K562 (cell line): ENCODE data around the gene ECM1. TPM values are rescaled to one million over a fixed set of nuclear protein-coding genes. Genes with fewer than 3 reads are reported as not detected.

Source experiments
- BCL6 ChIP-seq: fragments of 250-450 bp; sonication (Bioruptor Pico); IDR thresholded peaks from 2 replicates; pipeline ENCODE4 v1.4.0; 2020
- FOXA3 ChIP-seq, 2 experiments: fragments of 450-650 bp in 1 of 2; sonication (generic) in 1 of 2; formaldehyde crosslinking; IDR thresholded peaks in 1 of 2; conservative IDR thresholded peaks in 1 of 2; 2 replicates each; pipeline versions ENCODE4 v1.4.0 to v1.8.0; 2020 to 2022; ENCODE audit warnings: mild to moderate bottlenecking in 2 of 2, missing genetic modification reagents in 1 of 2
- MEF2A ChIP-seq: IDR thresholded peaks from 2 replicates; pipeline ENCODE4 v1.6.1; 2011; ENCODE audit warnings: low read depth, mild to moderate bottlenecking, low read length, moderate library complexity; ENCODE audit not compliant: control insufficient read depth
- NCOA2 ChIP-seq, 2 experiments: fragments of 450-650 bp; IDR thresholded peaks; 2 replicates each; pipeline ENCODE4 v1.6.1; 2018; ENCODE audit warnings: mild to moderate bottlenecking in 2 of 2, moderate library complexity in 1 of 2; ENCODE audit not compliant: partially characterized antibody in 2 of 2
- RERE ChIP-seq: sonication (generic); formaldehyde crosslinking; IDR thresholded peaks from 2 replicates; pipeline ENCODE4 v1.8.0; 2023; ENCODE audit warnings: missing genetic modification reagents, mild to moderate bottlenecking, borderline replicate concordance
- SMAD2 ChIP-seq: fragments of 150-350 bp; IDR thresholded peaks from 2 replicates; pipeline ENCODE4 v1.6.1; 2014; ENCODE audit warnings: low read depth, mild to moderate bottlenecking, low read length
- STAG1 ChIP-seq: sonication (generic); formaldehyde crosslinking; IDR thresholded peaks from 2 replicates; pipeline ENCODE4 v1.5.0; 2020; ENCODE audit warnings: missing genetic modification reagents, borderline replicate concordance
- TAL1 ChIP-seq: fragments of 450-650 bp; IDR thresholded peaks from 2 replicates; pipeline ENCODE4 v1.6.1; 2016; ENCODE audit warnings: mild to moderate bottlenecking
- TCF3 ChIP-seq: sonication (generic); formaldehyde crosslinking; IDR thresholded peaks from 2 replicates; pipeline ENCODE4 v1.4.0; 2020; ENCODE audit warnings: mild to moderate bottlenecking, missing genetic modification reagents
- TEAD4 ChIP-seq, 2 experiments: sonication (generic) in 1 of 2; formaldehyde crosslinking in 1 of 2; IDR thresholded peaks; 2 replicates each; pipeline versions ENCODE4 v1.6.1 to v1.8.0; 2012 to 2022; ENCODE audit warnings: borderline replicate concordance in 1 of 2, inconsistent platforms in 1 of 2, low read length in 1 of 2, mild to moderate bottlenecking in 1 of 2, missing genetic modification reagents in 1 of 2
- ZBTB7A ChIP-seq: IDR thresholded peaks from 2 replicates; pipeline ENCODE4 v1.6.1; 2011; ENCODE audit warnings: low read depth, mild to moderate bottlenecking, low read length, moderate library complexity, borderline replicate concordance; ENCODE audit not compliant: control insufficient read depth
- ZC3H4 ChIP-seq: sonication (generic); formaldehyde crosslinking; IDR thresholded peaks from 2 replicates; pipeline ENCODE4 v1.9.0; 2021; ENCODE audit warnings: missing genetic modification reagents, borderline replicate concordance
- ZNF134 ChIP-seq: fragments of 250-450 bp; sonication (Bioruptor Pico); conservative IDR thresholded peaks from 2 replicates; pipeline ENCODE4 v1.4.0; 2020
- ZNF589 ChIP-seq: fragments of 200-800 bp; sonication (Bioruptor generic); IDR thresholded peaks from 2 replicates; pipeline ENCODE4 v1.6.1; 2016; ENCODE audit warnings: low read depth, missing genetic modification characterization, missing compliant biosample characterization
- ZNF592 ChIP-seq: fragments of 450-650 bp; IDR thresholded peaks from 2 replicates; pipeline ENCODE4 v1.6.1; 2017; ENCODE audit warnings: antibody characterized with exemption, mild to moderate bottlenecking
- polyA plus RNA-seq, 8 experiments: library from polyadenylated mRNA; depleted of rRNA in 4 of 8; stranded (reverse) in 5 of 8; unstranded in 3 of 8; fragments of >200 nt; fragmentation: Nextera tagmentation in 2 of 8; fragmentation: Illumina TruSeq in 1 of 8; extraction: Ambion mirVana in 2 of 8; extraction: Trizol in 1 of 8; gene quantifications; 2 replicates each; pipeline versions ENCODE4 v1.2.1 to v1.2.3, GENCODE V29; 2011 to 2014; ENCODE audit warnings: inconsistent platforms in 1 of 8, missing spikeins in 1 of 8
- total RNA-seq, 7 experiments: library from RNA; depleted of rRNA in 6 of 7; stranded (reverse); fragments of >200 nt in 6 of 7; fragmentation: Illumina TruSeq in 2 of 7; extraction: Trizol in 2 of 7; gene quantifications; 2 replicates each; pipeline versions ENCODE4 v1.2.1 to v1.2.3, GENCODE V29; 2011 to 2021; ENCODE audit warnings: low replicate concordance in 1 of 7

The ECM1 gene
- total and polyA plus RNA-seq, 9 of the 15 experiments (the other 6 are each of a cell fraction or from before 2014, with no cell fraction given): 6.6 to 52.2 (median 12.8) TPM

GRCh38 chr1:150549496-150550221 is 41.8 kb downstream of the ECM1 start (continued):
- TF ChIP-seq FOXA3 (CRISPR knock-in tag; conservative IDR thresholded peaks at IDR 0.05 in 1 of 2, IDR thresholded peaks at IDR 0.05 in 1 of 2) (0 out of 4 replicates have a peak, but pooled peaks of 1 of the 2 experiments have one; percentile 44), TCF3 (CRISPR knock-in tag) (no peak), ZBTB7A (peak; percentile 84), ZC3H4 (CRISPR knock-in tag) (peak; percentile 28; the same call in 1 of the 2 replicates), ZNF134 (CRISPR knock-in tag) (no peak), ZNF589 (CRISPR knock-in tag) (0 out of 2 replicates have a peak, but pooled peaks have one; percentile 31), STAG1 (no peak; the same call in 1 of the 2 replicates), RERE (CRISPR knock-in tag) (no peak), MEF2A (no peak), SMAD2 (no peak), TAL1 (no peak), NCOA2 (IDR thresholded peaks at IDR 0.05; ENCODE audit: partially characterized antibody in 2 of 2) (no peak), BCL6 (CRISPR knock-in tag) (no peak), ZNF592 (no peak; the same call in 1 of the 2 replicates), TEAD4 (IDR thresholded peaks at IDR 0.05; ENCODE audit: low read length) (peak; percentile 50), TEAD4 (CRISPR knock-in tag; IDR thresholded peaks at IDR 0.05; ENCODE audit: borderline replicate concordance) (0 out of 2 replicates have a peak, but pooled peaks have one; percentile 36)
